ENCODE measurements around the gene GUCY1B1.

DNA sequence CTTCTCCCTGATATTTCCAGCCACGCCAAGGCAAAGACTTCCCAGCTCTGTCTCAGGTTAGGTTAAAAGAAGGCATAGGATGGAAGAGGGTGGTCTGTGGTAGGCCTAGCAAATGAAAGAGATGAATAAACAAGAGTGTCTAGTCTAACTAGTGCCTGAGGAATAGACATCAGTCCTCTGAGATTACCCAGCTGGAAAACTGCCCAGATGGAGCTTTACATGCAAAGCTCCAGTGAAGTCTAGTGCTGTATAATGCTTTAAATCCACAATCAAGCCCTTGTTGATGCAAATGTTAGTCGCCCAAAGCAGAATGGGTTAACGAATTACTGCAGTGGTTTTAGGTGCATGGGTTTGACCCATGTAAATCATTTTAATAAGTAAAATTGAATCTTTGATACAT lies 24.8 kb upstream of the GUCY1B1 start:
- TF ChIP-seq GATA3 (IDR thresholded peaks at IDR 0.05; ENCODE audit: low read depth, low read length) (no peak), GATA2 (IDR thresholded peaks at IDR 0.05; ENCODE audit: low read depth, low read length) (no peak)
